HEK293 (cell line): Measurements from ENCODE around the gene SMARCA2.

ENCODE experiments used
- CTCF ChIA-PET: fragments of 350-600 bp; formaldehyde crosslinking; extraction: SDS; loops from one replicate; lab custom pipeline; 2021; ENCODE audit warnings: antibody characterized with exemption; lab: Yijun Ruan, JAX
- POLR2A ChIA-PET: fragments of 300-600 bp; formaldehyde crosslinking; extraction: SDS; loops from one replicate; lab custom pipeline; 2020; ENCODE audit warnings: antibody characterized with exemption, inconsistent platforms; lab: Yijun Ruan, JAX
- H3K27ac ChIP-seq: fragments of 200-500 bp; sonication (Bioruptor generic); 2 replicates; pipeline ENCODE4 v1.5.1; 2014; ENCODE audit warnings: low read depth, low read length, control low read depth, inconsistent platforms; ENCODE audit errors: extremely low read depth
- H3K36me3 ChIP-seq, 2 experiments: fragments of 200-500 bp in 1 of 2; sonication (Bioruptor generic) in 1 of 2; 1 replicate in 1 of 2; 2 replicates in 1 of 2; pipeline ENCODE4 v1.5.1; 2014 to 2017; ENCODE audit warnings: inconsistent platforms in 2 of 2, low read length in 2 of 2; ENCODE audit not compliant: control insufficient read depth in 2 of 2, insufficient read depth in 1 of 2
- H3K4me1 ChIP-seq: fragments of 200-500 bp; sonication (Bioruptor generic); 2 replicates; pipeline ENCODE4 v1.5.1; 2014; ENCODE audit warnings: mild to moderate bottlenecking, low read length, inconsistent platforms; ENCODE audit not compliant: control insufficient read depth, insufficient read depth
- H3K4me3 ChIP-seq: 2 replicates; pipeline ENCODE4 v1.5.1; 2011; ENCODE audit warnings: low read depth, mild to moderate bottlenecking, control low read depth, low read length, moderate library complexity
- H3K9me3 ChIP-seq: fragments of 200-500 bp; sonication (Bioruptor generic); 2 replicates; pipeline ENCODE4 v1.5.1; 2014; ENCODE audit warnings: low read depth, low read length, inconsistent platforms; ENCODE audit not compliant: control insufficient read depth, insufficient read depth
- HOXA7 ChIP-seq: sonication (generic); formaldehyde crosslinking; IDR thresholded peaks from 2 replicates; pipeline ENCODE4 v1.8.1; 2022; ENCODE audit warnings: missing genetic modification reagents, borderline replicate concordance
- IKZF3 ChIP-seq: fragments of 450-650 bp; IDR thresholded peaks from 2 replicates; pipeline ENCODE4 v1.5.0; 2018; ENCODE audit warnings: missing biosample characterization, mild to moderate bottlenecking, missing genetic modification characterization, moderate library complexity
- KLF16 ChIP-seq: fragments of 450-650 bp; formaldehyde crosslinking; IDR thresholded peaks from 2 replicates; pipeline ENCODE4 v1.5.1; 2017; ENCODE audit warnings: missing biosample characterization, missing genetic modification characterization
- PRDM10 ChIP-seq: fragments of 450-650 bp; formaldehyde crosslinking; IDR thresholded peaks from 2 replicates; pipeline ENCODE4 v1.5.1; 2016; ENCODE audit warnings: missing biosample characterization, missing genetic modification characterization
- SETDB1 ChIP-seq: IDR thresholded peaks from one replicate; pipeline ENCODE4 v1.6.1; 2017; ENCODE audit warnings: mild to moderate bottlenecking, low read length, moderate library complexity, mixed read lengths; ENCODE audit not compliant: insufficient read length
- WT1 ChIP-seq: fragments of 450-650 bp; formaldehyde crosslinking; IDR thresholded peaks from 2 replicates; pipeline ENCODE4 v1.5.1; 2016; ENCODE audit warnings: missing biosample characterization, missing genetic modification characterization
- ZBTB20 ChIP-seq: fragments of 450-650 bp; formaldehyde crosslinking; IDR thresholded peaks from 2 replicates; pipeline ENCODE4 v1.5.1; 2016; ENCODE audit warnings: missing biosample characterization, missing genetic modification characterization
- ZBTB8A ChIP-seq: fragments of 450-650 bp; formaldehyde crosslinking; IDR thresholded peaks from 2 replicates; pipeline ENCODE4 v1.5.1; 2016; ENCODE audit warnings: missing biosample characterization, missing genetic modification characterization
- ZFHX2 ChIP-seq: fragments of 450-650 bp; formaldehyde crosslinking; conservative IDR thresholded peaks from 2 replicates; pipeline ENCODE4 v1.5.1; 2016; ENCODE audit warnings: missing biosample characterization, missing genetic modification characterization
- ZNF16 ChIP-seq: fragments of 450-650 bp; formaldehyde crosslinking; IDR thresholded peaks from 2 replicates; pipeline ENCODE4 v1.5.1; 2016; ENCODE audit warnings: low read depth, missing biosample characterization, missing genetic modification characterization
- ZNF174 ChIP-seq: fragments of 450-650 bp; formaldehyde crosslinking; IDR thresholded peaks from 2 replicates; pipeline ENCODE4 v1.5.0; 2017; ENCODE audit warnings: missing biosample characterization, mild to moderate bottlenecking, missing genetic modification characterization
- ZNF266 ChIP-seq: fragments of 450-650 bp; formaldehyde crosslinking; IDR thresholded peaks from 2 replicates; pipeline ENCODE4 v1.5.1; 2016; ENCODE audit warnings: missing biosample characterization, missing genetic modification characterization, low read depth
- ZNF366 ChIP-seq: fragments of 450-650 bp; formaldehyde crosslinking; conservative IDR thresholded peaks from 2 replicates; pipeline ENCODE4 v1.5.1; 2016; ENCODE audit warnings: missing biosample characterization, missing genetic modification characterization
- ZNF501 ChIP-seq: fragments of 450-650 bp; formaldehyde crosslinking; IDR thresholded peaks from 2 replicates; pipeline ENCODE4 v1.5.1; 2016; ENCODE audit warnings: missing biosample characterization, missing genetic modification characterization
- ZNF830 ChIP-seq: fragments of 450-650 bp; IDR thresholded peaks from 2 replicates; pipeline ENCODE4 v1.5.0; 2018; ENCODE audit warnings: missing biosample characterization, missing genetic modification characterization, low read depth, mild to moderate bottlenecking, moderate library complexity
- ZNF843 ChIP-seq: fragments of 450-650 bp; formaldehyde crosslinking; IDR thresholded peaks from 2 replicates; pipeline ENCODE4 v1.5.1; 2016; ENCODE audit warnings: missing biosample characterization, missing genetic modification characterization
- TF ChIP-seq, protein P1 (sequence below): fragments of 450-650 bp; formaldehyde crosslinking; IDR thresholded peaks from 2 replicates; pipeline ENCODE4 v1.5.1; 2016; ENCODE audit warnings: missing biosample characterization, missing genetic modification characterization
- TF ChIP-seq, protein P2 (sequence below): fragments of 450-650 bp; IDR thresholded peaks from 2 replicates; pipeline ENCODE4 v1.5.1; 2018; ENCODE audit warnings: missing biosample characterization, missing genetic modification characterization
- TF ChIP-seq, protein P3 (sequence below): fragments of 450-650 bp; formaldehyde crosslinking; IDR thresholded peaks from 2 replicates; pipeline ENCODE4 v1.5.1; 2016; ENCODE audit warnings: missing biosample characterization, missing genetic modification characterization

SMARCA2 gene

GRCh38 chr9:2208991-2209390 is 193.8 kb downstream of the SMARCA2 start:
- ChIA-PET POLR2A (no interaction called here), CTCF (interaction anchor here (1.4 kb wide), 1 partner anchor 28 kb away, joined by 6 read pairs; no protein-coding TSS in a partner anchor)
- no peak for TF ChIP-seq ZNF366 (tag by site-specific recombination)
- no peak for TF ChIP-seq ZNF843 (tag by site-specific recombination)
- TF ChIP-seq WT1 (tag by site-specific recombination), result no peak
- no peak for TF ChIP-seq IKZF3
- TF ChIP-seq ZNF266 (tag by site-specific recombination), result no peak
- TF ChIP-seq, protein P1, sequence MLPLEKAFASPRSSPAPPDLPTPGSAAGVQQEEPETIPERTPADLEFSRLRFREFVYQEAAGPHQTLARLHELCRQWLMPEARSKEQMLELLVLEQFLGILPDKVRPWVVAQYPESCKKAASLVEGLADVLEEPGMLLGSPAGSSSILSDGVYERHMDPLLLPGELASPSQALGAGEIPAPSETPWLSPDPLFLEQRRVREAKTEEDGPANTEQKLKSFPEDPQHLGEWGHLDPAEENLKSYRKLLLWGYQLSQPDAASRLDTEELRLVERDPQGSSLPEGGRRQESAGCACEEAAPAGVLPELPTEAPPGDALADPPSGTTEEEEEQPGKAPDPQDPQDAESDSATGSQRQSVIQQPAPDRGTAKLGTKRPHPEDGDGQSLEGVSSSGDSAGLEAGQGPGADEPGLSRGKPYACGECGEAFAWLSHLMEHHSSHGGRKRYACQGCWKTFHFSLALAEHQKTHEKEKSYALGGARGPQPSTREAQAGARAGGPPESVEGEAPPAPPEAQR, result no peak
- no peak for TF ChIP-seq ZNF174
- no peak for TF ChIP-seq PRDM10 (tag by site-specific recombination)
- no peak for TF ChIP-seq ZBTB20
- no peak for TF ChIP-seq HOXA7
- no peak for TF ChIP-seq SETDB1
- no peak for TF ChIP-seq ZNF501
- no peak for TF ChIP-seq ZNF16 (tag by site-specific recombination)
- TF ChIP-seq ZBTB8A (tag by site-specific recombination), result no peak
- no peak overlapping the region for H3K4me3 ChIP-seq
- H3K27ac ChIP-seq, result no peak overlapping the region
- H3K9me3 ChIP-seq, result no peaks in the 10 kb centered on the region
- H3K4me1 ChIP-seq, result 0 out of 2 replicates have a peak, but pooled peaks cover 2% of the 10 kb centered on the region
- H3K36me3 ChIP-seq, result no peaks in the 10 kb centered on the region

DNA sequence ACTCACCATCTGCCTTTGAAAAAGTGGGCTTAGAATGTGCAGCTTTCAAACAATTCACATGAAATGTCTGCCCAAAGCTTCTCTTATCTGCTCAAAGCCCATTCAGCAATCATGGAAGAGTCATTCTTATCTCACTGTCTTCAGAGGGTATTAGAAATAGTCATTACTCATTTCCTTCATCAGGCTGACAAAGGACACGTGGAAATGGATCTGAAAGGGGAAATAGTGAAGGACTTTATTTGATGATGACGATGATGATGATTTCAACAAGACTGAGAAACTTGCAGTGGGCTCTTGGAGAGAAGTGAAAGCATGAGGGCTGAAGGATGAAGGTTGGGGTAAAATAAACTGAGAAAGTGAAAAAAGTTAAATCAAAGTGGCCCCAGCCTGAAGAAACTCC is 194.3 kb downstream of the SMARCA2 start:
- no peak overlapping the region for H3K4me3 ChIP-seq
- CTCF ChIA-PET, result interaction anchor here (1.2 to 1.4 kb wide), 2 partner anchors 19 to 28 kb away, joined by 3 to 6 read pairs; no protein-coding TSS in a partner anchor
- H3K27ac ChIP-seq, result no peak overlapping the region
- no peaks in the 10 kb centered on the region for H3K36me3 ChIP-seq
- H3K4me1 ChIP-seq, result 0 out of 2 replicates have a peak, but pooled peaks cover 2% of the 10 kb centered on the region
- H3K9me3 ChIP-seq, result no peaks in the 10 kb centered on the region
- POLR2A ChIA-PET, result interaction anchor here (0.6 kb wide), 1 partner anchor 500 kb away, joined by 5 read pairs; no protein-coding TSS in a partner anchor
- TF ChIP-seq WT1 (tag by site-specific recombination), result no peak
- TF ChIP-seq, protein P2, sequence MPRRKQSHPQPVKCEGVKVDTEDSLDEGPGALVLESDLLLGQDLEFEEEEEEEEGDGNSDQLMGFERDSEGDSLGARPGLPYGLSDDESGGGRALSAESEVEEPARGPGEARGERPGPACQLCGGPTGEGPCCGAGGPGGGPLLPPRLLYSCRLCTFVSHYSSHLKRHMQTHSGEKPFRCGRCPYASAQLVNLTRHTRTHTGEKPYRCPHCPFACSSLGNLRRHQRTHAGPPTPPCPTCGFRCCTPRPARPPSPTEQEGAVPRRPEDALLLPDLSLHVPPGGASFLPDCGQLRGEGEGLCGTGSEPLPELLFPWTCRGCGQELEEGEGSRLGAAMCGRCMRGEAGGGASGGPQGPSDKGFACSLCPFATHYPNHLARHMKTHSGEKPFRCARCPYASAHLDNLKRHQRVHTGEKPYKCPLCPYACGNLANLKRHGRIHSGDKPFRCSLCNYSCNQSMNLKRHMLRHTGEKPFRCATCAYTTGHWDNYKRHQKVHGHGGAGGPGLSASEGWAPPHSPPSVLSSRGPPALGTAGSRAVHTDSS (tag by site-specific recombination), result peak; percentile 29; the same call in 1 of the 2 replicates

GRCh38 chr9:2210201-2210600 is 195.1 kb downstream of the SMARCA2 start:
- Histone ChIP-seq H3K9me3 (no peaks in the 10 kb centered on the region), H3K36me3 (no peaks in the 10 kb centered on the region), H3K27ac (no peak overlapping the region), H3K4me3 (no peak overlapping the region), H3K4me1 (0 out of 2 replicates have a peak, but pooled peaks cover 2% of the 10 kb centered on the region)
- TF ChIP-seq ZNF830 (tag by site-specific recombination) (no peak), ZNF501 (no peak), ZFHX2 (tag by site-specific recombination) (no peak), KLF16 (no peak)
- TF ChIP-seq, protein P3, sequence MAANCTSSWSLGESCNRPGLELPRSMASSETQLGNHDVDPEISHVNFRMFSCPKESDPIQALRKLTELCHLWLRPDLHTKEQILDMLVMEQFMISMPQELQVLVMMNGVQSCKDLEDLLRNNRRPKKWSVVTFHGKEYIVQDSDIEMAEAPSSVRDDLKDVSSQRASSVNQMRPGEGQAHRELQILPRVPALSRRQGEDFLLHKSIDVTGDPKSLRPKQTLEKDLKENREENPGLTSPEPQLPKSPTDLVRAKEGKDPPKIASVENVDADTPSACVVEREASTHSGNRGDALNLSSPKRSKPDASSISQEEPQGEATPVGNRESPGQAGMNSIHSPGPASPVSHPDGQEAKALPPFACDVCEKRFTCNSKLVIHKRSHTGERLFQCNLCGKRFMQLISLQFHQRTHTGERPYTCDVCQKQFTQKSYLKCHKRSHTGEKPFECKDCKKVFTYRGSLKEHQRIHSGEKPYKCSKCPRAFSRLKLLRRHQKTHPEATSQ, result no peak
- POLR2A ChIA-PET, result interaction anchor here (0.6 kb wide), 1 partner anchor 499 kb away, joined by 5 read pairs; no protein-coding TSS in a partner anchor
- CTCF ChIA-PET, result interaction anchor here (1.2 to 1.4 kb wide), 2 partner anchors 19 to 29 kb away, joined by 3 to 6 read pairs; no protein-coding TSS in a partner anchor
